Measurements from ENCODE around the gene CSTF2T. TPM values are rescaled to one million over a fixed set of nuclear protein-coding genes. Genes with fewer than 3 reads are reported as not detected.
A peak's percentile ranks its signal among the peaks of the same experiment; 100 is the strongest.

The CSTF2T gene
- total RNA-seq, 1 donor from 2014 or later = 11.3 TPM

- TF ChIP-seq CTCF (IDR thresholded peaks at IDR 0.05; ENCODE audit: insufficient read depth, low read length, severe bottlenecking) = no peak
- no peaks in the 10 kb centered on the region for H3K27me3 ChIP-seq (ENCODE audit: control insufficient read depth, insufficient read depth, low read length)
- DNase-seq (ENCODE audit: low read depth) (no peak), FAIRE-seq (no peak)
- no peaks in the 10 kb centered on the region for H3K36me3 ChIP-seq (ENCODE audit: control insufficient read depth, insufficient read depth, low read length)
- no peak overlapping the region for H3K4me3 ChIP-seq (ENCODE audit: low read depth, low read length)
These were observed 43.8 kb upstream of the CSTF2T start for GRCh38 chr10:51743146-51743545.

DNA sequence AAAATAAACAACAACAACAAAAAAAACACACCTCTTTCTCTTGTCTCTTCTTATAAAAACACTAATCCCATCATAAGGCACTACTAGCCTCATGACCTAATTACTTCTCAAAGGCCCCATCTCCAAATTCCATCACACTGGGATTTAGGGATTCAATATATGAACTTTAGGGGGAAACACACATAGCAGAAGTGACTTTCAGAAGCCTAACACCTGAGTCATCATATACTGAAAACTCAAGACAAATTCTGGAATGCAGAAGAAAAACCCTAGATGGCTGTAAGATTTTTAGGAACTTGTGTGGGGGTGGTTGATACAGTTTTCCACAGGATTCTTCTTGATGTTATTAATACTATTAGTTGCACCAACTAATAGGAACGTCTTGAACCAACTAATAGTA is 33.7 kb upstream of the CSTF2T start:
- FAIRE-seq = no peak
- no peak for TF ChIP-seq CTCF (IDR thresholded peaks at IDR 0.05; ENCODE audit: insufficient read depth, low read length, severe bottlenecking)
- no peak overlapping the region for H3K4me3 ChIP-seq (ENCODE audit: low read depth, low read length)

DNA sequence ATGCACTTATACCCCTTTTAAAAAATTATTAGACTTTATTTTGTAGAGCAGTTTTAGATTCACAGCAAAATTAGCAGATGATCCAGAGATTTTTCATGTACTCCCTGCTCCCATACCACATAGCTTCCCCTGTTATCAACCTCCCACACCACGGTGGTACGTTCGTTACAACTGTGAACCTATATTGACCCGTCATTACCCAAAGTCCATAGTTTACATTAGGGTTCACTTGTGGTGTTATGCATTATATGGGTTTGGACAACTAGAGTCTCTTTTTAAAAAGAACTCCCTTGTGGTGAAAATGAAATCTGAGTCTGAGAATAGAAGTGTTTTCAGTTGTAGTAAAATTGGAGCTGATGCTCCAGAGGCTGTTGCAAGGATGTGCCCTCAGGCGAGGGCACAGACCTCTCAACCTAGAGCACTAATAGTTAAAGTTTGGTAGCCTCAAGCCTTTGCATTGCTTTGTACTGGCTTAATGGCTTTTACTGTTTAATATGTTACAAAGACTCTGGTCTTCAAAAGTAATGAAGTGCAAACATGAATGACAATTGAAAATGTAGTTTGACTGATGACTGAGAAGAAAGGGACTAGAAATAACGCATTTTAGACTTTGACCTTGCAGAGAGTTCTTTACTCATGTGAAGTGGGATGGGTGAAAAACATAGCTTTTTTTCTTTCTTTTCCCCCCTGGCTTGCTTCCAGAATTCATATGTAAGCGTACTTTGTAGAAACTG is 30.6 kb upstream of the CSTF2T start:
- no peak overlapping the region for H3K4me3 ChIP-seq (ENCODE audit: low read depth, low read length)
- DNase-seq (ENCODE audit: low read depth) = no peak
- no peaks in the 10 kb centered on the region for H3K27me3 ChIP-seq (ENCODE audit: control insufficient read depth, insufficient read depth, low read length)
- no peak for FAIRE-seq
- TF ChIP-seq CTCF (IDR thresholded peaks at IDR 0.05; ENCODE audit: insufficient read depth, low read length, severe bottlenecking) = no peak
- H3K36me3 ChIP-seq (ENCODE audit: control insufficient read depth, insufficient read depth, low read length) = no peaks in the 10 kb centered on the region

More for the DNA sequence above, 33.7 kb upstream of the CSTF2T start:
- Histone ChIP-seq H3K36me3 (ENCODE audit: control insufficient read depth, insufficient read depth, low read length) (no peaks in the 10 kb centered on the region), H3K27me3 (ENCODE audit: control insufficient read depth, insufficient read depth, low read length) (no peaks in the 10 kb centered on the region)
- no peak for DNase-seq (ENCODE audit: low read depth)

DNA sequence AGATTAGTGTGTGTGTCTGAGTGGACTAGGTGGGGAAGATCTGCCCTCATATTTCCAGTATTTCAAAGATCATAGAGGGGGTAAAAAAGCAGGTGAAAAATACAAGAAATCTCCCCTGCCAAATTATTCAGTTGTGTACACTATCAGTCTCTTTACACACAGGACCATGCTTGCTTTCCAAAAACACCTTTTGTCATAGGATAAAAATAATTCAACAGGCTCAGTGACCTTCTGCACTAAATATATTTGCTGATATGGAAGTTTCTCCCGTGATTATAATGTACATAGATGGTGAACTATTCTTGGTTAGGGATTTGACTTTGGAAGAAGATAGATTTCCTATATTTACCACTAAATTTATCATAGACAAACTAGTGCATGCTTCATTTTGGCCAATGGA is 24.6 kb upstream of the CSTF2T start:
- FAIRE-seq (no peak), DNase-seq (ENCODE audit: low read depth) (no peak)
- no peak for TF ChIP-seq CTCF (IDR thresholded peaks at IDR 0.05; ENCODE audit: insufficient read depth, low read length, severe bottlenecking)
- Histone ChIP-seq H3K27me3 (ENCODE audit: control insufficient read depth, insufficient read depth, low read length) (no peaks in the 10 kb centered on the region), H3K36me3 (ENCODE audit: control insufficient read depth, insufficient read depth, low read length) (no peaks in the 10 kb centered on the region), H3K4me3 (ENCODE audit: low read depth, low read length) (no peak overlapping the region)

DNA sequence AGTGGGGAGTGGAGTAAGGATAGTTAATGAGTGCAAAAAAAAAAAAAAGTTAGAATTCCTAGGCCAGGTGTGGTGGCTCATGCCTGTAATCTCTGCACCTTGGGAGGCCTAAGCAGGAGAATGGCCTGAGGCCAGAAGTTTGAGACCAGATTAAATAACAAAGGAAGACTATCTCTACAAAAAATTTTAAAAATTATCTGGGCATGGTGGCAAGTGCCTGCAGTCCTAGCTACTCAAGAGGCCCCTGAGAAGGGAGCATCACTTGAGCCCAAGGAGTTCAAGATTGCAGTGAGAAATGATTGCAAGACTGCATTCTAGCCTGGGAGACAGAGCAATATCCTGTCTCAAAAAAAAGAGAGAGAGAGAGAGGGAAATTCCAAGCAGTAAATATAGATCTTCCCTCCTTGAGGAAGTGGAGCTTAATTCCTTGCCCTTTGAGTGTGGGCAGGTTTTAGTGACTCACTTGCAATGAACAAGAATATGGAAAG is 19.5 kb upstream of the CSTF2T start:
- FAIRE-seq (no peak), DNase-seq (ENCODE audit: low read depth) (peak; percentile 85)
- no peak for TF ChIP-seq CTCF (IDR thresholded peaks at IDR 0.05; ENCODE audit: insufficient read depth, low read length, severe bottlenecking)
- Histone ChIP-seq H3K4me3 (ENCODE audit: low read depth, low read length) (no peak overlapping the region), H3K36me3 (ENCODE audit: control insufficient read depth, insufficient read depth, low read length) (no peaks in the 10 kb centered on the region), H3K27me3 (ENCODE audit: control insufficient read depth, insufficient read depth, low read length) (no peaks in the 10 kb centered on the region)

DNA sequence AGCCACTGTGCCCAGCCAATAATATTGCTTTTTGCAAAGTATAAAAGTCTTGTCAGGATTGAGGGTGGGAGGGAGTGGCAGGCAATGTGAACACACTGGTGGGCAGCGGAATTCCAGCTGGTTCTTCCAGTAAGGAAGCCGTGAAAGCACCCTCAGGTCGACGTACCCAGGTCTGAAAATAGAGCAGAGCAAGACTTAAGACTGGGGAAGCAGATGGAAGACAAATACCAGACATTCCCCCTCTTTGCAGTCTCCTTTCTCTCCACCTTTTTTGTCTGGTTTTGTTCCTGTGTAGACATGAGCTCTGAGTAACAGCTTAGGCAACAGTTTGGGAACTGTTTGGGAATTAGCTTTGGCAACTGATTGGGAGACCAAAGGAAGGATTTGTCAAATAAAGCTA is 17.6 kb upstream of the CSTF2T start:
- no peak for TF ChIP-seq CTCF (IDR thresholded peaks at IDR 0.05; ENCODE audit: insufficient read depth, low read length, severe bottlenecking)
- DNase-seq (ENCODE audit: low read depth) = peak; percentile 66
- Histone ChIP-seq H3K4me3 (ENCODE audit: low read depth, low read length) (no peak overlapping the region), H3K36me3 (ENCODE audit: control insufficient read depth, insufficient read depth, low read length) (no peaks in the 10 kb centered on the region), H3K27me3 (ENCODE audit: control insufficient read depth, insufficient read depth, low read length) (no peaks in the 10 kb centered on the region)
- FAIRE-seq = no peak
